GM21825 (cell line): ENCODE results near the gene CPEB2.

Source experiments
- ATAC-seq: cut with Tn5 transposase; IDR thresholded peaks from one replicate; pipeline ENCODE4 v1.9.1; 2021; ENCODE audit warnings: mild to moderate bottlenecking, moderate library complexity; ENCODE audit not compliant: unreplicated experiment

CPEB2 gene

DNA sequence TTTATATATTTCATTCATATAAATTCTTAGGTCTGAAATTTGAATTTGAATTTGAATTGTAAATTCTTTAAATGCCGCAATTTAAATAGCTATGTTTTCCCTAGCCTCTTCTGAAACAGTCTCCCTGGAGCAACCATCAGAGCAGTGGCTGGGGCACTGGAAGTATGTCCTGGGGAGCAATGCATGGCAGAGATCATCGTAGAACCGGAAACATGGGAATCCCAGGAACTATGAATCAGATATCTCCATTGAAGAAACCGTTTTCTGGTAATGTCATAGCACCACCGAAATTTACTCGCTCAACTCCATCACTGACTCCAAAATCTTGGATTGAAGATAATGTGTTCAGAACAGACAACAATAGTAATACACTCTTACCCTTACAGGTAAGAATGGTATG lies 4.9 kb downstream of the CPEB2 start:
- ATAC-seq: no peak

DNA sequence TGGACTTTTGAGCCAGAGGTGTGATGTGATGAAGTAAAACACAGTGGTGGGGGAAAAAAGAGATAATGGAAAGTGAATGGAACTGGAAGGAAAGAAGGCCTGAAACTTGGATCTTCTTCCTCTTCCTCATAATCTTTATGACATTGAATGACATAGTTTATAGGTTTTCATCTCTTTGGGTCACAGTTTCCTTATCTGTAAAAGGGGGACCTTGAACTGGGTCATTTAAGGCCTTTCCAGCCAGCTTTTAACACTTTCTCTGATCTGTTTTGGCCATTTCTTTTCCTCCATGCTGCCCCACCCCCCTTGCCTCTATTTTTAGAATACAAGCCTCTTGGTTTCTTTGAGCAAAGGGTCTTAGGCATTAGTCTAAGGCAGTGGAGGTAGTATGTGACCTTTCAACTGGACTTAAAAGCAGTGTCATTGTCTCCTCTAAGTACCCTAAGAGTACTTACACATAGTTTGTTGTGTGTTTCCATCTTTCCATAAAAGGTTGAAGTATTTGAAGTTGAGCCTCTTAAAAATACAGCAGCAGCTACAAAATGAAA lies 7.8 kb downstream of the CPEB2 start:
- ATAC-seq: no peak

DNA sequence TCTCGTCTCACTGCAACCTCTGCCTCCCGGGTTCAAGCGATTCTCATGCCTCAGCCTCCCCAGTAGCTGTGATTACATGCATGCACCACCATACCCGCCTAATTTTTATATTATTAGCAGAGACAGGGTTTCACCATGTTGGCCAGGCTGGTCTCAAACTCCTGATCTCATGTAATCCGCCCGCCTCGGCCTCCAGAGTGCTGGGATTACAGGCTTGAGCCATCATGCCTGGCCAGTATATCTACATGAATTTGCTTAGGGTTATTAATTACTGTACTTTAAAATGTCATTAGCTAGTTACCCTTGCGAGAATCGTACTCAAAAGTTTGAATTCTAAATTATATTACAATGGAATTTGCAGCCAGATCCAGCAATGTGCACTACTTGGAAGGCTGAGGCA lies 8.9 kb downstream of the CPEB2 start:
- no peak for ATAC-seq

DNA sequence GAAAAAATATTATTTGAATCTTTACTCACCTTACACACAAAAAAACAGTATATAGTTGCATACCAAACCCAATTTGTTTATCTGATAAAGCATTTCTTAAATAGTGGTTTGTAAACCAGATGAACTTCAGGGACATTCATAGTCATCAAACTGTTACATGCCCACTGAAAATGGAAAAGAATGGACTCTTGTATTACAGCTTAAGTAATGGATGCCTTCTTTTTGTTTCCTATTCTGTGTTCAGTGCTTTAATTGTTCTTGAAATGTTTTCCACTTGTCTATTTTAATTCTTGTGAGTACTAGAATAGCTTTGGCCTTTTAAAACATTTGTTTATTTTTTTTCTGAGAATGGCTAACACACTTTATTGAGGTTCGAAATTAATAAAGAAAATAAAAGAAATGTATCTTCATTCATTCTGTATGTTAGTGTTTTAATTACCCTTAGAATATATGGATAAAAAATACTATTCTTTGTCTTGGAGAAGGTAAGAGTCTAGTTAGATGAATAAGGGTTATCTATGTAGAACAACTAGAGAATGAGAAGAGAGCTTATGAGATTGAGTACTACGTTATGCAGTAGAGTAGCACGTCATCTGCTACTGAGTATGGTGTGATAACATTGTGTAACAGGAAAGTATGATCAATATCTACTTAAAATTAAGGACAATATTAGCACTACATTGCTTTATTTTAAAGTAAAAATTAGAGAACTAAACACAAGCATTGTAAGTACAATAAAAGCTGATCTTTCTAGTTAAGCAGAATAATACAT lies 9.9 kb downstream of the CPEB2 start:
- ATAC-seq: no peak

DNA sequence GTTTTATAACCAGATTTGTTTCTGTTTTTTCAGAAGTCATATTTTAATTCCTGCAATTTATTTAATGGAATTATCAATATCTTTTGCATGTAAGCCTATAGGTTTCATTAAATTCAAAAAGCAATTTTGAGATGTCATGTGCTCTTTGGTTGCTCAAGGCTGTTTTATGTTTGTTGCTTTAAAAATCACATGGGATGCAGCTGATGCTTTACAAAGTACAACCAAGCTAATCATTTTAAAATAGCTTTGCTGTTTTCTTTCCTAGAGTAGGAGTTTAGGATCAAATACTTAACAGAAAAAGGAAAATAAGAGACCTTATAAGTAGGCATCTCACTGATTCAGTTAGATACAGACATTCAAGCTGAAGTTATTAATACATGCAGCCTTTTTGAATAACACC lies 11.3 kb downstream of the CPEB2 start:
- no peak for ATAC-seq

DNA sequence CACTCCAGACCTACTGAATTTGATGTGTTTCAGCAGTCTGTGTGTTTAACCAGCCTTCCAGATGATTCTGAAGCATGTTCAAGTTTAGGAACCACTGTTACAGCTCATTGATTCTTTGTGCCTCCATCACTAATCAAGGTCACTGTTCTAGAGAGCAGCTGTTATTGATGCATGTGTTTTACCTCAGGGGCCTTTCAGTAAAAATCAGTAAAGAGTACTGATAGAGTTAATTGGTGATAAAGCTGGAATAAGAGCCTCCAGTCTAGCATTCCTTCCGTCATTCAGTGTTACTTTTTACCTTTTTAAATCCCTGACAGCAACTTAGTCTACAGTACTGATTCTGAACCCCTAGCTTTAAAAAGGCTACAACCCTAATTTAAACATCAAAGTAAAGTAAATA lies 12.9 kb downstream of the CPEB2 start:
- ATAC-seq: no peak

DNA sequence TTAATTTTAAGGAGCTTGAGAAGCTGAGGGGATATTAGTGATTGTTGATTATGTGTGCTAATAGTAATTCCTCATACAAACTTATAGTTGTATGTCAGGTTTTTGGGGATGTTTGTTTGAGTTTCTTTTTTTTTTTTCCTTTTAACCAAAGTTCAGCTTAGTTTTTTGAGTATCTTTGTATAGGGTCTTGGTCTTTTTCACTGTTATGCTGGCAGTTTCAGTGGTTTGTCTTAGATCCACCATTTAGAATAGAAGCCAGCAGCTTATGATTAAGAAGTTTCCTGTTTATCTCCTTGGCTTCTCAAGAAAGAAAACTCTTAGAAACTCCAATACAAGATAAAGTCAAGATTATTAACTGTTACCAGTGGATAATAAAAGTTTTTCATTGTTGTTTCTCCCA lies 16.1 kb downstream of the CPEB2 start:
- no peak for ATAC-seq

DNA sequence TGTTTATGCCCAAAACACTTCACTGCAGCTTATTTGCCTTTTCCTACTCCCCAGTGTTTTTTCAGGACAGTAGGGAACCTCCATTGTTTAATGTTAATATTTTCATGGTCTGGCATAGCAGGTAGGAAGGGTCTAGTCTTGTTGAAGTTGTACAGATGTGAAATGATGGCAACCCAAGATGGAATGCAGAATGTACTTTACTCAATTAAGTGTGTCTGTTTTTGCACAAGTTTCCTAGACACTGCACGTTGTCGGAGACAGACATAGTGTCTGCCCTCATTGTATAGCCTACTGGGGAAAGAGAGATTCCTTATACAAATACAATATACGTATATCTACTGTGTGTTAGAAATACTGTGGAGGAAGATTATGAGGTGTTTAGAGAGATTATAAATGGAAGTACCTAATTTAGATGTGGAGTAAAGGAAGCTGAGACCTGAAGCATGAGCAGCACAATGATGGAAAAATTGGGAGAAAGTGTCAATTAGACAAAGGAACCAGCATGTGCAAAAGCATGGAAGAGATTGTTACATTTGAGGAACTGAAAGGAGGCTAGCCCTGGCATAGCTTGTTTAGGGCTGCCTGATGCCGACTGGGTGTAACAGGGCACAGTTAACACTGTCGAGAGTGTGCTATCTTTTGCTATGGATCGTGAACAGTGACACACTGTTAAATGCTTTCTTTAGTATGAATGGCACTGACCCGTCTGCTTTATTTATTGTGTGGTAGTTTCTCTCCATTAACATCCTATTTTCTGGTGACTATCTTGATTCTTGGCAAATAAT lies 18.4 kb downstream of the CPEB2 start:
- no peak for ATAC-seq

DNA sequence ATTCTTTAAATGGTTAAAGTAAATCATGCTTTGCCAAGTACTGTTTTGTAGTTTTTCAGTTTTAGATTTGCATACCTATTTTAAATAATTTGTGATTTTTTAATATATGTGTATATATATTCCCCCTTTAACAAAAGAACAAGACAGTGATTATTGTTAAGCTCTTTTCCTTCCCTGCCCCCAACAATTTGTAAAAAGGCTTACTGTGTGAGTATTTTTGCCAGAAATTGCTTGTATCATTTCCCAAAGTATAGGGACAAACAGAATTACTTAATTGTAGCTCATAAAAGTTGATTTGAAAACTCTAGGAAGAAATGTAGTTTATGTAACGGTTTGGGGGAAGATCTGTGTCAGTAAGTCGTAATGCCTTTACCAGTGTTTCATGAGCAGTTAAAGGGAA lies 19.0 kb downstream of the CPEB2 start:
- ATAC-seq: no peak

DNA sequence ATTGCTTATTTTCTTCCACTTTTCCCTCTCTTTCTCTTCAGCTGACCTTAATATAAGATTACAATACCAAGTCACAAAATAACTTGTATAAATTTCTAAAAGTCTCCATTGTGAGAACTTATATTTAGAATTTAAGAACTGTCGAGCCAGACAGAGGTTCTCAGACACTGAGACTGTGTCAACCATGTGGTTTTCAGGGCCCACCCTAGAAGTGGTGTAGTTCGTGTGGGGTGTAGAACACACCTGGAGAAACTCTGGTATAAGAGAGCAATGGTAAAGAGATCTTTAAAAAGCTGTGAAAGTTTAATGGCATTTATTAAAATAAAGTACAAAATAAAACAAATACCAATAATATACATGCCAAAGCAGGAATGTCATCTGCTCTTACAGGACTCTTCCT lies 19.7 kb downstream of the CPEB2 start:
- no peak for ATAC-seq

DNA sequence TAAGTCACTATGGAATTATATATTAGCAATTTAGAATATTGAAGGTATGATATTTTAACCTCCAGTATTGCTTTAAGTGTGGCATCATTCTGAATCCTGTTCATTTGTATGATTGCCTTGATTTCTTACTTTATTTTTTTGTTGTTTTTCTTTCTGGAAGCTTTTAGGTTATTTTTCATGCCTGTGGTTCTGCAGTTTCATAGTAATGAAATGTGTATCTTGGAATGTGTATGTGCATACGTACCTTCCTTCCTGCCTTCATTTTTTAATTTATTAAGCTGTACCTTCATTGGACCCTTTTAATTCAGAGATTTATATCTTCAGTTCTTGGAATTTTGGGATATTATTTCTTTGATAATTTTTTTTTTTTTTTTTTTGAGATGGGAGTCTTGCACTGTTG lies 22.1 kb downstream of the CPEB2 start:
- no peak for ATAC-seq

DNA sequence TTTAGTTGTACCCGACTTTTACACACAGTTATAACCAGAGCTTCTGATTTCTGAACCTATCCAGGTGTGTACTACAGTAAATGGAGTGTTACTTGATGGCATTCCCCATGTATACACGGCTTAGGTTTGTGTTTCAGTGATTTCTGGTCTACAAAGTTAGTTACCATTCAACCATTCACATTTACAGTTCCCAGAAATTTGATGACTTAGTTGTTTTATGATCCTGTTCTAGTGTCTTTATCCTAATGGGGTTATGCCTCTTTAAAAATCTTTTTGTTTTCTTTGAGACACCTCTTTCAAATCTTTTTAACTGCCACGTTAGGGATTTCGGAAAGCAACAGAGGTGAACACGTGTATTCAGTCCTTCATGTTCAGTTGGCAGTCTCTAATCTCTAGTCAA lies 23.4 kb downstream of the CPEB2 start:
- no peak for ATAC-seq

DNA sequence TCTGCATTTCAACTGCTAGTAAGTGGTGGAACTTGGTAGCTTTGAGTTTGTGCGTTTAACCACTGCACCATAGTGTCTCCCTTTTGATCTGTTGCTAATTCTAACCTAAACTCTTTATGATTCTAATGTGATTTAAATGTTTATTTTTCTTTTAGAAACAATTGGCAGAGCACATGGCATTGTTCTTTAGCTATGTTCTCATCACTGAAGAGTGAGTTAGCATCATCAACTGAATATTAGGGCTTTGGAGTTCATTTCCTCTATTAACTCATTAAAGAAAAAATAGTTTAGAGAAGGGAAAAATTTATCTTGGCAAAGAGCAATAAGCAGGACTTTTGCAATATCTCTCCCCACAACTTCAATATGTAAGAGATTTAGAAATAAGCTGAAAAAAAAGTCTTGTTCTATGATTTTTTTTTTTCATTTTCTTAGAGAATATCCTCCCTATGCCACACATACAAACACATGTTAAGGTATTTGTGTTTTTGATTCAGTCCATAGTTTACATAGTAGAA lies 25.7 kb downstream of the CPEB2 start:
- no peak for ATAC-seq

DNA sequence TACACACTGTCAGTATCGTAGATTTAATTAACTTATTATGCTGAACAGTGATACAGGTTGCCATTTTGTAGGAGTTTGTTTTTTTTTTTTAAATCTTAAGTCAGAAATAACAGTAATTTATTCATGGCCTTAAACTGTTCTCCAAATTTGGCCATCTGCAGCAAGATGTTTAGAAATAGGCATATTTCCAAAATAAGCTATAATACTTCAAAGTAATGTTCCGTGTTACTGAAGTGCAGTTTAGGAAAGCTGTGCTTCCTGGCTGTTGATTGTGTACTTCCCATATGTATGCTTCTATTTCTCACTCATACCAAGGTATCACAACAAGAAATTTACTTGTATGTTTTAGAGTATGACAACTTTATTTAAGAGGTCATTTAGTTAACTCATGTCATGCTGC lies 28.9 kb downstream of the CPEB2 start:
- no peak for ATAC-seq

DNA sequence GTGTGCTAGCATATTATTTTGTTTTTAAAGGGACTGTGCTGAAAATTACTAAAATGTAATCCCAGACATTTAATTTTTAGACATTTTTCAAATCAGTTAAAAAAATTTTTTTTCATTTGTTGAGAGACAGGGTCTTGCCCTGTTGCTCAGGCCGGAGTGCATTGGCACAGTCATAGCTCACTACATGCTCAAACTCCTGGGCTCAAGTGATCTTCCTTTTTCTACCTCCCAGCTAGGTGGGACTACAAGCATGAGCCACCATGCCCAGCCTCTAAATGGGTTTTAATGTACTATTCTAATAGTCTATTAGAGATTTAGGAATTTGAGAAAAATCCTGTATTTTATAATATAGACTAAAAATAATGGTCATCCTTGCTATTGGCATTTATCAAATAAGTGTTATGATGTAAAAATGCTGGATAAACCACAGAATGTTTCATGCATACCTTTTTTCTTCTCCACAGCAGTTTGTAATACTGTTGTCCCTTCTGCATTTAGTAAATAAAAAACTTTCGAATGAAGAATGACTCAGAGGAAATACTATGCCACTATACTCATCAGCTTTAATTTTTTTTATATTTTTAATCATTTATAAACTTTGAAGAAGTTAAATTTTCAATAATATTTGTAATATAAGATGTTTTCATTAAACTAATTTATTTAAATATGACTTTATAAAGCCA lies 29.9 kb downstream of the CPEB2 start:
- ATAC-seq: no peak

DNA sequence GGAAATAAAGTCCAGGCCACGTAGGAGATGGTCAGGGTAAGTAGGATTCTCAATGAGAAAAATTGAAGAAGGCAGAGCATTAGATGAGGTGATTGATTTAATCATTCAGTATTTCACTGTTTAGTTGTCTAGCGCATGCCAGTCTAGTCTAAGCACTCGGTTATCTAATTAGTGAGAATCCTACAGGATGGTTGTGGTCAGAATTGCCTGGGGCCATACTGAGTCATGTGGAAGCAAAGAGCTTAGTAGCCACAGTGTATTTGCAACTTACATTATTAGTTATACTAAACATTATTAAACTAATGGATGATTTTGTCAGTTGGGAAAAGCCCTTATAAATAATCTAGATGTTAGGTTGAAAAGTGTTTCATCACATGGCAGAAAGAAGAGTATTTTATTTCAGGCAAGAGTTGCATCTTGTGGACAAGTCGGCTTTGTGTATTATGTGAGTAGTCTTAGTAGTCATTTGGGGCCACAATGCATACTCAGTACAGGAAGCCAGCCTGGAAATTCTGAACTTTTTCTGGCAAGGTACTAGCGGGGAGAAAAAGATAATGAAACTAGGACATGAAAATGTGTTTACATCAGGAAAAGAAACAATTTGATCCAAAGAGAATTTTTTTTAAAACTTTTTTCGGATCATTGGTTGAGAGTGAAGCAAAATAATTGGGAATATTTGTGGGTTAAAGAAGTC lies 31.9 kb downstream of the CPEB2 start:
- ATAC-seq: no peak

DNA sequence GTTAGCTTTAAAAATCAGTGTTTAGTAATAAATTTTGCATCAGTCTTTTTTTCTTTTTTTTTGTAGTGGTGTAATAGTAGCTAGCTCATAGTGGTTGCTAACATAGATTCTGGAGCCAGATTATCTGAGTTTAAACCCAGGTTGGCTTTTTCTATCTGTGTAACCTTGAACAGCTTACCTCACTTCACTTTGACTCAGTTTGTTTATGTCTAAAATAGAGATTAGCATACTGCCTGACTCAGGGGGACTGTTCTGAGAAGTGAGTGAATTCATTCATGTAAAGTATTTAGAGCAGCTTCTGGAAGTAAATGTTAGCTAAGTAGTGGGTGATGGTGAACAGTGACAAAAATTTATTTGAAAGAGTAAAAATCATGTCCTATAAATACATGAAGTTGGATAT lies 32.9 kb downstream of the CPEB2 start:
- no peak for ATAC-seq

DNA sequence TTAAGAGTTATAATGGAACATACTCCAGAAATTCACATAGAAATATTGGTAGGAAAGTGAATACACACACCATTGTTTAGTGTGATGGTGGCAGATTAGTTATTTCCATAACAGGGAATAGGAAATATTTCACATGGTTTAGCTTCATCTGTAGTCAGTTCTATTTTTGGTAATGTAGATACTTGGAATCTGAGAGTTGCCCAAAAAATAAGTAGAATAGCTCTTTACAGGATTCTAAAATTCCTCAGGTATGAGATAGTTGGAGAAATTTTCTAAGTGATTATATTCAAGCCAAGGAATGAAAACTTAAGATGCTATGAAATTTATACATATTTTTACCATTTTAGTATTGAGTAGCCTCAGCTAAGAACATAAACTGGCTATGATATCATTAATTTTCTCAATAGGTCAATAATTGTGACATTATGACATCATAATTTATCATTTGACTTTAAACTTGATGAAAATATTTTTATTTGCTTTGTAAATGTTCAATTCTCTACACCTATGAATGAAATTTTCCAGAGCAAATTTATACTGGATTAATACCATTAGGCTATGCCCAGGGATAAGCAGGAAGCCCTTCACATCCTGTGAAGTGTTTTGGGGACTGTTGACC lies 35.8 kb downstream of the CPEB2 start:
- no peak for ATAC-seq

DNA sequence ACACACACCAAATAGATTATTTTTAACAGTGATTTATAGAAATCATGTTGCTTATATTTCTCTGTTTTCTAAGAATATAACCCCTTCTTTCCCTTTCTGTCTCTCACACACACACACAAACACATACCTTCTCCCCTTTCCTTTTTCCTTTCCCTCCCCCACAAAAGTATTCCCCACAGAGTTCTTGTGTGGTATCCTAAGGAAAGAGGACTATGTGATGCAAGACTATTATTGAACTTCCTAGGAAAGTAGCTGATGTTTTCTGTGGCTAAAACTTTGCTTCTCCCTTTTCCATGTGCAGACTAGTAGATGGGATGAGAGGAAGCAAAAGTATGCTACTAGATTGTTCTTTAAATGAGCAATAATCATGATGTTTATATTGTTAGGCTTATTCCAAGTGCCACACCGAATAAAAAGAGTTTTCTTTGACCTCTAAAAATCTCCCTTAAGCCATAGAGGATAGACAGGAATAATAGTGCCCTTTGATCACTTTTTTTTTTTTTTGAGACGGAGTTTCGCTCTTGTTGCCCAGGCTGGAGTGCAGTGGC lies 38.7 kb downstream of the CPEB2 start:
- no peak for ATAC-seq

DNA sequence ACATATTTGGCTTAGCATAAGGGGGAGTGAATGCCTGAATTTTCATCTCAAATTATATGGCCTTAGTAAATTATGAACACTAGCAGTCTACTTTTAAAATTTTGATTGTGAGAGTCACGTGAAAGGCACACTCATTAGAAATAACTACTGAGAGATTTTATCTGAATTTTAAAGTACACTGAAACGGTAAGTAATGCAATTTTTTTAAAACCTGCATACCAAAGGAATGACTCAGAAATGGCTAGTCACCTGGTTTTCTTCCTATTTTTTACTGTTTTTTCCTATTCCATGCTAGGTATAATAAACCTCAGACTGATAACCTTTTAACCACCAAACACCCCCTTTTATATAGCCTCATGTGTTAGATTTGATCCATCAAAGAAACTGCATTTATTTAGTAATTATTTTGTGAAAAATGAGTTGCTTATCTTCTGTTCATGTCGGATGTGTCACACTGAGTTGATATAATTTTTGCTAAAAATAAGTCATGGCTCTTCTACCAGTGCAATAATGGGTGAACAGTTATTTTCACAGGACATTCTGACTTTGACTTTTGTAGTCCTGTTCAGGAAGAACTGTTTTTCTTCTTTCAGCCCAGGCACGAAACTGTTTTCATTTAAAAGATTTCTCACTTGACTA lies 40.4 kb downstream of the CPEB2 start:
- ATAC-seq: no peak
